Measurements from ENCODE around the gene TCL1B. TPM values are rescaled to one million over a fixed set of nuclear protein-coding genes. Genes with fewer than 3 reads are reported as not detected.

Gene TCL1B
- total RNA-seq, 2 donors from 2014 or later: not detected

DNA sequence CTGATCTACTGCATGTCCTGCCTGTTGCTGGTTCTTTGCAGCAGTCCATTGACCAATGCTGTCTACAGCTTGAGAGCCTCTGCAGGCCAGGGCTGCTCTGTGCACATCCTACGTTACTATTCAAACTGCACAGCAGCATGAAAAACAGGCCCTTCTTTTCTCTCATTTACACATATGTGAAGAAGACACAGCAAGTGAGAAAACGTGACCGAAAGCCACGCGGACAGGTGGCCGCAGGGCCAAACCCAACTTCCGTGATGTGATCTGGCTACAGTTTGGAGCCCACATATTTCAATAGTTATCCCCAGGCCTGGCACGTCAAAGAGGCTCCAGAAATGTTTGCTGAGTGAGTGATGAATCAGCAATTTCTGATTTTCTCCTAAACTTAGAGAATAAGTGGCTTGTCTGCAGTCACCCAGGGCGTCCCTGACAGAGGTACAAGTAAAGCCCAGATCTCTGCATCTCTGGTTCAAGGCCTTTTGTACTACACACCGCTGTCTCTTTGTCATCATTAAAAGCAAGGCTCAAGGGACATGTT is 17.9 kb upstream of the TCL1B start:
- Histone ChIP-seq H3K27me3 (no peaks in the 10 kb centered on the region), H3K9ac (ENCODE audit: low read depth in 2 of 2, low read length in 2 of 2) (no peak overlapping the region), H3K4me3 (no peak overlapping the region), H3K4me1 (no peaks in the 10 kb centered on the region), H3K27ac (no peak overlapping the region), H3K9me3 (no peaks in the 10 kb centered on the region), H3K36me3 (no peaks in the 10 kb centered on the region)
- DNase-seq: no peak
- intact Hi-C loops (cut with DNase I): no loop called here
- TF ChIP-seq, protein P1, sequence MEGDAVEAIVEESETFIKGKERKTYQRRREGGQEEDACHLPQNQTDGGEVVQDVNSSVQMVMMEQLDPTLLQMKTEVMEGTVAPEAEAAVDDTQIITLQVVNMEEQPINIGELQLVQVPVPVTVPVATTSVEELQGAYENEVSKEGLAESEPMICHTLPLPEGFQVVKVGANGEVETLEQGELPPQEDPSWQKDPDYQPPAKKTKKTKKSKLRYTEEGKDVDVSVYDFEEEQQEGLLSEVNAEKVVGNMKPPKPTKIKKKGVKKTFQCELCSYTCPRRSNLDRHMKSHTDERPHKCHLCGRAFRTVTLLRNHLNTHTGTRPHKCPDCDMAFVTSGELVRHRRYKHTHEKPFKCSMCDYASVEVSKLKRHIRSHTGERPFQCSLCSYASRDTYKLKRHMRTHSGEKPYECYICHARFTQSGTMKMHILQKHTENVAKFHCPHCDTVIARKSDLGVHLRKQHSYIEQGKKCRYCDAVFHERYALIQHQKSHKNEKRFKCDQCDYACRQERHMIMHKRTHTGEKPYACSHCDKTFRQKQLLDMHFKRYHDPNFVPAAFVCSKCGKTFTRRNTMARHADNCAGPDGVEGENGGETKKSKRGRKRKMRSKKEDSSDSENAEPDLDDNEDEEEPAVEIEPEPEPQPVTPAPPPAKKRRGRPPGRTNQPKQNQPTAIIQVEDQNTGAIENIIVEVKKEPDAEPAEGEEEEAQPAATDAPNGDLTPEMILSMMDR (IDR thresholded peaks at IDR 0.05): no peak

DNA sequence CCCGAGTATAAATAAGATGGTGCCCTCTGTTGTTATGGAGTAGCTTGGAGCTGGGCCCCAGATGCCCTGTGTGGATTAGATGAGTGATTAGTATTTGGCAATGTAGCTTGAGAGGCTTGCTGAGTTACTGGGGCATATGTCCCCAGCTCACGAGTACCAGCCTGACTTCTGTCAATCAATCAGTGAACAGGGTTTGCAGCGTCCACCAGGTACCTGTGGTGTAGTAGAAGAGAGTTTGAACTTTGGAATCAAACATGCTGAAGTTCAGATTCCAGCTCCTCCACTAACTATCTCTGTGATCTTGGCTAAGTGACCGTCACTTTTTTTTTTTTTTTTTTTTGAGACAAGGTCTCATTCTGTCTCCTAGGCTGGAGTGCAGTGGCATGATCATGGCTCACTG is 11.6 kb upstream of the TCL1B start:
- Histone ChIP-seq H3K9ac (ENCODE audit: low read depth in 2 of 2, low read length in 2 of 2) (no peak overlapping the region), H3K27me3 (no peaks in the 10 kb centered on the region), H3K9me3 (no peaks in the 10 kb centered on the region), H3K4me3 (no peak overlapping the region), H3K4me1 (no peaks in the 10 kb centered on the region), H3K27ac (no peak overlapping the region), H3K36me3 (no peaks in the 10 kb centered on the region)
- no peak for DNase-seq
- intact Hi-C loops (cut with DNase I): no loop called here
- TF ChIP-seq, protein P1 (IDR thresholded peaks at IDR 0.05): no peak

DNA sequence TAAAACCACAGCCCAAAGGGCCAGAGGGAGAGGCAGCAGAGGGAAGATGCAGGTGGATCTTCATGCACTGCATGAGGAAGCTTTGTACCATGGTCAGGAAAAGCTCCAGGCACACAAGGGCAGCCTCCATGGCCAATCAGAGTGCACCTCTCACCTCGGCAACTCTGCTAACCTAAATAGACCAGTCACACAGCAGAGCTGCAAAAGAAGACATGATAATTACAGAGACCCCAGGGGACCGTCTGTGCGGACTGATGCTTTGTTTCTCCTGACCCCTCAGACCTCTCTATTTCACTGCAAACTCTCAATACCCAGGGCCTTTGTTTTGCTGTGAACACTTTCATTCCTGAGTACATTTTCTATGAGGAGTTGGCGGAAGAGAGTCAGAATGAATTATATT is 10.7 kb upstream of the TCL1B start:
- no peak overlapping the region for H3K27ac ChIP-seq

DNA sequence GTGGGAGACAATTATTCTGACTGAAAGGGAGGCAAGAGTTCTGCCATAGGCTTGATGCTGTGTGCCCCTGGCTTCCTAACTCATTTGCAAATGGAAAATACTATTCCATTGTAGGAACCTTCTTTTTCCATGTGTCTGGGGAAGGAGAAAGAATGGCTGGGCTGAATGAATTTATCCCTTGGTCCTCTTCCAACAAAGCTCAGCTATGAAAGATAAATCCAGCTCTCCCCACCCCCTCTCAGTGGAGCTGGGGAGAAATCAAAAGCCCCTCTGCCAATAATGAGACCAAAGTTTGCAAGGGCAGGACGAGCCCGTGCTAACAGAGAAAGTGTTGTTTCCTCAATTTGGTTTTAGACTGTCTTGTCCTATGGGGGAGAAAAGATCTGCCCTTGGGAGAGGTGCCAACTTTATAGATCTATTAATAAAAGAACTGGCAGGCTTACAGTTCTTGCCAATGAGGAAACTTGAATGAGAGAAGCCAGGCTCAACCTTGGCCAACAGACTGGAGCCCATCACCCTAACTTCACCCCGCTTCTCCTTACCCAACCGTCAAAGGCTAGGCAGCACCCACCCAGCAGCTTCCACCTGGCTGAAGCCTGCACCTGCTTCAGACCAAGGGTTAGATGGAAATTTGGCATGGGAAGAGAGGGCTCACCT is 8.9 kb upstream of the TCL1B start:
- Histone ChIP-seq H3K9me3 (no peaks in the 10 kb centered on the region), H3K27me3 (no peaks in the 10 kb centered on the region), H3K4me1 (no peaks in the 10 kb centered on the region), H3K36me3 (no peaks in the 10 kb centered on the region), H3K9ac (ENCODE audit: low read depth in 2 of 2, low read length in 2 of 2) (no peak overlapping the region), H3K27ac (no peak overlapping the region), H3K4me3 (no peak overlapping the region)
- DNase-seq: no peak
- intact Hi-C loops (cut with DNase I): no loop called here
- TF ChIP-seq, protein P1 (IDR thresholded peaks at IDR 0.05): no peak

More for the DNA sequence above, 10.7 kb upstream of the TCL1B start:
- H3K9me3 ChIP-seq: no peaks in the 10 kb centered on the region
- no peak overlapping the region for H3K9ac ChIP-seq (ENCODE audit: low read depth in 2 of 2, low read length in 2 of 2)
- no peak overlapping the region for H3K4me3 ChIP-seq
- H3K27me3 ChIP-seq: no peaks in the 10 kb centered on the region
- DNase-seq: no peak
- intact Hi-C loops (cut with DNase I): no loop called here
- TF ChIP-seq, protein P1 (IDR thresholded peaks at IDR 0.05): no peak
- no peaks in the 10 kb centered on the region for H3K4me1 ChIP-seq
- H3K36me3 ChIP-seq: no peaks in the 10 kb centered on the region

DNA sequence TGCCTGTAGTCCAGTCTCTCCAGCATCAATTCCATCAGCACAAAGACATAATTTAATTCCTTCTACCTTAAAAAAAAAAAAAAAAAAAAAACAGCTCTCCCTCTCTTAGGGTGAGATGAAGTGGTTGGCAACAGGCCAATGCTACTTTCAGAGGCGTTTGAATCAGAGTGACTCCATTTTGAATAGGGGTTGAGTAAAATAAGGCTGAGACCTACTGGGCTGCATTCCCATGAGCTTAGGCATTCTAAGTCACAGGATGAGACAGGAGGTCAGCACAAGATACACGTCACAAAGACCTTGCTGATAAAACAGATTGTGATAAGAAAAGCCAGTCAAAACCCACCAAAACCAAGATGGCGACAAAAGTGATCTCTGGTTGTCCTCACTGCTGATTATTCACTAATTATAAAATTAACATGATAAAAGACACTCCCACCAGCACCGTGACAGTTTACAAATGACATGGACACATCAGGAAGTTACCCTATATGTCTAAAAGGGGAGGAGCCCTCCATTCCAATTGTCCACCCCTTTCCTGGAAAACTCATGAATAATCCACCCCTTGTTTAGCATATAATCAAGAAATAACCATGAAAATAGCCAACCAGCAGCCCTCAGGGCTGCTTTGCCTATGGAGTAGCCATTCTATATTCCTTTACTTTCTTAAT is 6.9 kb upstream of the TCL1B start:
- no peaks in the 10 kb centered on the region for H3K27me3 ChIP-seq
- H3K27ac ChIP-seq: no peak overlapping the region
- H3K4me3 ChIP-seq: no peak overlapping the region
- no peak for DNase-seq
- no peaks in the 10 kb centered on the region for H3K9me3 ChIP-seq
- TF ChIP-seq, protein P1 (IDR thresholded peaks at IDR 0.05): no peak
- H3K36me3 ChIP-seq: no peaks in the 10 kb centered on the region
- intact Hi-C loops (cut with DNase I): no loop called here
- H3K4me1 ChIP-seq: no peaks in the 10 kb centered on the region
- no peak overlapping the region for H3K9ac ChIP-seq (ENCODE audit: low read depth in 2 of 2, low read length in 2 of 2)
